HG02642 (cell line): ENCODE data around the gene MISP3.
A peak's percentile ranks its signal among the peaks of the same experiment; 100 is the strongest.

Experiments used
- ATAC-seq: cut with Tn5 transposase; IDR thresholded peaks from one replicate; pipeline ENCODE4 v1.9.1; 2021; ENCODE audit warnings: mild to moderate bottlenecking; ENCODE audit not compliant: unreplicated experiment, poor library complexity

Gene MISP3

GRCh38 chr19:14097532-14098151 lies 25.1 kb downstream of the MISP3 start:
- ATAC-seq: no peak

DNA sequence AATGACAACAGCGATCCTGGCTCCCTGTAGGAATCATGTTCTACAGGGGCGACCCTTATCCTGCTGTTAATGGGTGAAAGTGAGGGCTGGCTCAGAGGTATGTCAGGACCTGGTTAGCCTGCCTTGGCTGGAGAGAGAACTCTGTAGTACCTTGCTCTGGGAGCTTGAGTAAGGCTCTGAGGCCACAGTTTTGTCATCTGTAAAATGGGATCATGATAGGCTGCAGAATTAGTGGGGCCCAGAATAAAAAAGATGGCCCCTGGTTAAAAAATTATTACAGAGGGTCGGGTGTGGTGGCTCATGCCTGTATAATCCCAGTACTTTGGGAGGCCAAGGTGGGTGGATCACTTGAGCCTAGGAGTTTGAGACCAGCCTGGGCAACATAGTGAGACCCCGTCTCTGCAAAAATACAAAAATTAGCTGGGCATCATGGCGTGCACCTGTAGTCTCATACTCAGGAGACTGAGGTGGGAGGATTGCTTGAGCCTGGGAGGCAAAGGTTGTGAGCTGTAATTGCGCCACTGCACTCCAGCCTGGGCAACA lies 28.5 kb downstream of the MISP3 start:
- no peak for ATAC-seq

- no peak for ATAC-seq
Measured at GRCh38 chr19:14102102-14102696, 29.6 kb downstream of the MISP3 start.

DNA sequence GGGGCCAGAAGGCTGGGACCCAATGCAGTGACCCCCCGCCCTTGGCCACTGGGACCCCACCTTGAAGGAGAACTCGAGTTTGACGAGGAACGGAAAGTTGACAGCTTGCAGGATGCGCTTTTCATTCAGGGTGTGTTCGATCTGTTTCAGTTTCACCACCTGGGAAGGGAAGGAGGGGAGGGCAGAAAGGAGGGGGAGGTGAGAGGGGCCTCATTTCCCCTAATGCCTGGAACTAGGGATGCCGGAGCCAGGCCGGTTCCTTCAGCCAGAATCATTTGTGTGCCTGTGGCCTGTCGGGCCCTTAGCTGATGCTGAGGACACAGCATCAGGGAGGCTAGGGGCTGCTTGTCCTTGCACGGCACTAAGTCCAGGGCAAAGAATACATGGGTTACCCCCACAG lies 30.2 kb downstream of the MISP3 start:
- ATAC-seq: no peak

DNA sequence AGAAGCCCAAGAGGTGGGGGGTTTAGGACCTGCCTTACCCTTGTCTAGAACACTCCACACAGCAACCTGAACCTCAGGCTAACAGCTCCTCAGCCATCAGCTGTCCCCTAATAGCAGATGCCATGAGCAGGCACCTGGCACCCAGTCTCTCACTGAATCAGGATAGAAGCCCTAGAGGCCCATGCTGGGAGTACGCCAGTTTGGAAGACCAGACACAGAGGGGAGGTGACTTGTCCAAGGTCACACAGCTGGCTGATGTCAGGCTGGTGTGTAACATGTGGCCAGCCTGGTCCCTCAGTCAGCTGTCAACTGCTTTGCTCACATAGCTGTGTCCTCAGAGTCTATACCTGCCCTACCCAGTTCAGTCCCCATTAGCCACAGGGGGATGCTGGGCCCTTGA lies 30.7 kb downstream of the MISP3 start:
- ATAC-seq: no peak

GRCh38 chr19:14105680-14106079 lies 33.1 kb downstream of the MISP3 start:
- ATAC-seq: no peak

- ATAC-seq: no peak
Measured at GRCh38 chr19:14106840-14107239, 34.3 kb downstream of the MISP3 start.

DNA sequence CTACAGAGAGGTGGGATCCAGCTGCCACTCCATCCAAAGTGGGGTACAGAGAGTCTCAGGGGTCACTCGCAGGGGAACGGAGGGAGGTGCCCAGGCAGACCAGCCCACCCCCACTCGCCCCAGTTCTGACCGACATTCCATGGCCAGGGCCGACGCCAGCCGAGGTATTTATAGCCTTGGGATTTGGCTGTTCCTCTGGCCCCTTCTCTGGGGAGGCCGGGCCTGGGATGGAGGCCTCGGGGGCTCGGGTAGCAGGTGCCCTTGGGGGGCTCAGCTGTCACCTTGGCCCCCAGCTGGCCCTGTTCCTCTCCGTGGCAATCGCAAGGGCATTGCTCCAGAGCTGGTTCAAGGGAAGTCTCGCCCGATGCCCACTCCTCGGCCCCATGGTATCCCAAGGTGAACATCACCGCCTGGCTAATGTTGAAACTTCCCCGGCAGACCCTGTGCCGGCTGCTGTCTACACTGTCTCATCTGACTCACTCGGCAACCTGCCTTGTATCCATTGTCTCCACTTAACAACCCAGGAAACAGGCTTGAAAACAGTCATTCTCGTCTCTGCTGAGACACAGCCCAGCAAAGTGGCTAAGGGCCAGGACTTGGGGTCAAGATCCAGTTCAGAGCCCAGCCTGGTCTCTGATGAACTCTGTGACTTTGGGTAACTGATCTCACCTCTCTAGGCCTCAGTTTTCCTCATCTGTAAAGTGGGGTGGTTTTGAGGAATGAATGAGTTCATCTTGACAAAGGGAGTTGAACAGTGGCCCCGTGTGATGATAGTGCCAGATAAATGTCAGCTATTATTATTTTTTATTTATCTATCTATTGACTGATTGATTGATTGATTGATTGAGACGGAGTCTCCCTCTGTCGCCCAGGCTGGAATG lies 35.2 kb downstream of the MISP3 start:
- no peak for ATAC-seq

- no peak for ATAC-seq
Measured at GRCh38 chr19:14110650-14111049, 38.1 kb downstream of the MISP3 start.

DNA sequence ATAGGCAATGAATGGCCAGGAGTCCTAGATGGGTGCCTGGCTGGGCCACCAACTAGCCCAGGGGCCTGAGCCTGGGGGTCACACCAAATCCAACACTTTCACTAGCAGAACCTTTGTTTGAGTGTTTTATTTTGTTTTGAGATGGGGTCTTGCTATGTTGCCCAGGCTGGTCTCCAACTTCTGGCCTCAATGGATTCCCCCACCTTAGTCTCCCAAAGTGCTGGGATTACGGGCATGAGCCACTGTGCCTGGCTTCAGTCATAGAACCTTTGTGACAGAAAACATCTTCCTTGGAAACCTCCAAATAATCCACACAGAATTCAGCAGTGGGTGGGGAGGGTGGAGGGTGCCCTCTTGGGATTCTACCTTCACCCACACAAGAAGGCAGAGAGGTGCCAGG lies 38.9 kb downstream of the MISP3 start:
- ATAC-seq: no peak

GRCh38 chr19:14112051-14112808 lies 39.6 kb downstream of the MISP3 start:
- no peak for ATAC-seq

- no peak for ATAC-seq
Measured at GRCh38 chr19:14112809-14113385, 40.3 kb downstream of the MISP3 start.

DNA sequence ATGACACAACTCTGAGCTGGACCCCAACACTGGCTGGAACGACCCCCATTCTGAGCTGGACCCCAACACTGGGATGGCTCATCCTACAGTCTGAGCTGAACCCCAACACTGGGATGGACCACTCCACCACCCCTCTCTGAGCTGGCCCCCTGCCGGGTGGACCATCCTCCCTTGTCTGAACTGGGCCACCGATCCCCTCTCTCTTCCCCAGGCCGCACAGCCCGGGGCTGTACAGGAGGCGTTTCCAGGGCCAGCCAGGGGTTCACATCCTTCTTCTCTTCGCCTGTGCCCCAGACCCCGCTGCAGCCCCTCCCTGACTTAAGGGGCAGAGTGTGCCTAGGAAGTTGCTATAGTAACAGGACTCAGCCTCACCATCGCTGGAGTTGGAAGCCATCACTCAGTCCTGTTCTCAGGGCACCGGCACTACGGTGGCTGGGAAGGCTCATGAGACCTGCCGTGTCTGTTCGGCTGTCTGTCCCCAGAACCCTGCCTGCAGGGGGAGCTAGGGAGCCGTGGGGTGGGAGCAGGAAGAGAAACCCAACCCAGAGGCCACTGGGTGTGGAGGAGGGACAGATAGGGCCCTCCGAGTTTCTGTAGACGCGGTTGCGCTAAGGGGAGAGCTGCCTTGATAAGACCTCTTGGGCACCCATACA lies 41.3 kb downstream of the MISP3 start:
- no peak for ATAC-seq

DNA sequence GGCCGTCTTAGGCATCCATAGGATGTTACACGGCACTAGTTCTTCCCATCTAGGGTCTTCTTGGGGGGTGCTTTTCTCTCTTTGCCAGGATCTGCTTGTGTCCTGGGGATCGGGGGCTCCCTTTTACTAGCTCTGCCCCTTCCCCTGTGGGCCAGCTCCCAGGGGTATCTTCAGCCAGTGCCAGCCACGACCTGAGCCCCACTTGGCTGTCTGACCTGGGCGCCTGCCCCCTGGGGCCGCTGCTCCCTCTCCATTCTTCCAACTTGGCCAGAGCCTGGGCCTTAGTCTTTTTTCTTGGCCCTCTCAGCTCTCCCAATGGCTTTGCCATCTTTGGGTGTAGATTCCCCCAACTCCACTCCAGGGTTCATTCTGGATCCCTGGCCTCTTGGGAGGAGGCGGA lies 41.9 kb downstream of the MISP3 start:
- ATAC-seq: no peak

- no peak for ATAC-seq
Measured at GRCh38 chr19:14114854-14115253, 42.3 kb downstream of the MISP3 start.

- no peak for ATAC-seq
Measured at GRCh38 chr19:14115756-14116155, 43.2 kb downstream of the MISP3 start.

DNA sequence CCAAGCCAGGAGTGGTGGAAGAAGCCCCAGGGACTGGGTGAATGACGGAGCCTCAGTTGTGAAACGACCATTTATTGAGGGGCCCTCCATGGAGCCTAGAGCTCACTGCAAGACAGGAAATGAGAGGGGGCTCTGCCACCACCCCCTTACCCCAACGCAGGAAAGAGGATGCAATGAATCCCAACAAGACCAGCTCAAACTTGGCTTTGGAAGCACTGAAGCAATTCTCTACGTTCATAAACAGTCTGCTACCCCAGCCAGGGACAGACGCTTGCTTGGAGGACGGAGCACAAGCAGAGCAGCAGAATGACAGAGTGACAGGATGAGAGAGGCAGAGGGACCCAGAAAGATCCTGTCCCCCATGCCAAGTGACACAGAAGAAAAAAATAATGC lies 43.9 kb downstream of the MISP3 start:
- ATAC-seq: no peak

DNA sequence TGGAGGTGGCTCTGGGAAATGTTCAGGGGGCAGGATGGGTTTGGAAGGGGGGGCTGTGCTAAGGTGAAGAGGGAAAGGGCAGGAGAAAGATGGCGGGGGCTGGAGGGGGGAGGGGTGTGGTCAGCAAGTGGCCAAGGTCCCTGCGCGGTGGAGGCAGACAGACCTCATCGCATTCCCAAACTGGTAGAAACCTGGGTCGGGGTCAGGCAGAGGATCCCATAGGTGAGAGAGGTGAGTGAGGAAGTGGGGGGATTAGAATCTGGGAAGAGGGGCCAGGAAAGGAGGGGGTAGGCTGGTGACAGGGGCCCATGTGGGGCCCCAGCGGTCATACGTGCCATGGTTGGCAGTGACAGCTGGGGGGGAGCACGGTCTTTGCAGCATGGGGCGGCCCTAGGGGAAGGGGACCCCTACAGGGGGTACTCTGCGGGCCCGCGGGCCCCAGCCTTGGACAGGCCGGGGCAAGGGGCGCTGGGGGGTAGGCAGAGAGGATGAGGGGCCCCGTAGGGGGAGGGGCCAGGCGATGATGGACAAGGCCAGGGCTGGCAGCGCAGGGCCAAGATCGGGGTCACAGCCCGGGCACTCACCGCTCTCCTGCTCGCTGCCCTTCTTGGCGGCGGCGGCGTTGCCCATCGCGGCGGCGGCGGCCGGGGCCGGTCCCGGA lies 44.5 kb downstream of the MISP3 start:
- no peak for ATAC-seq

GRCh38 chr19:14117668-14118164 lies 45.1 kb downstream of the MISP3 start, which contains the start of gene PRKACA:
TSS of gene PRKACA (minus strand) at chr19:14117762. CDS start at chr19:14117547, 215 bp downstream.
- peak; percentile 90 for ATAC-seq
